Gastroesophageal sphincter (tissue), 3 donors: ENCODE data around the gene MAN1C1.

Source experiments
- POLR2A ChIP-seq, 2 donors: fragments of 450-650 bp; IDR thresholded peaks; one replicate each; pipeline ENCODE4 v1.6.1; 2017; ENCODE audit warnings: antibody characterized with exemption in 2 of 2, mild to moderate bottlenecking in 2 of 2, moderate library complexity in 1 of 2
- TF ChIP-seq, protein P1 (sequence below), 4 experiments: fragments of 200-600 bp in 2 of 4; fragments of 450-650 bp in 2 of 4; sonication (generic) in 1 of 4; IDR thresholded peaks; one replicate each; pipeline ENCODE4 v1.5.1; 2017 to 2019; ENCODE audit warnings: antibody characterized with exemption in 4 of 4, mild to moderate bottlenecking in 2 of 4, moderate library complexity in 2 of 4

DNA sequence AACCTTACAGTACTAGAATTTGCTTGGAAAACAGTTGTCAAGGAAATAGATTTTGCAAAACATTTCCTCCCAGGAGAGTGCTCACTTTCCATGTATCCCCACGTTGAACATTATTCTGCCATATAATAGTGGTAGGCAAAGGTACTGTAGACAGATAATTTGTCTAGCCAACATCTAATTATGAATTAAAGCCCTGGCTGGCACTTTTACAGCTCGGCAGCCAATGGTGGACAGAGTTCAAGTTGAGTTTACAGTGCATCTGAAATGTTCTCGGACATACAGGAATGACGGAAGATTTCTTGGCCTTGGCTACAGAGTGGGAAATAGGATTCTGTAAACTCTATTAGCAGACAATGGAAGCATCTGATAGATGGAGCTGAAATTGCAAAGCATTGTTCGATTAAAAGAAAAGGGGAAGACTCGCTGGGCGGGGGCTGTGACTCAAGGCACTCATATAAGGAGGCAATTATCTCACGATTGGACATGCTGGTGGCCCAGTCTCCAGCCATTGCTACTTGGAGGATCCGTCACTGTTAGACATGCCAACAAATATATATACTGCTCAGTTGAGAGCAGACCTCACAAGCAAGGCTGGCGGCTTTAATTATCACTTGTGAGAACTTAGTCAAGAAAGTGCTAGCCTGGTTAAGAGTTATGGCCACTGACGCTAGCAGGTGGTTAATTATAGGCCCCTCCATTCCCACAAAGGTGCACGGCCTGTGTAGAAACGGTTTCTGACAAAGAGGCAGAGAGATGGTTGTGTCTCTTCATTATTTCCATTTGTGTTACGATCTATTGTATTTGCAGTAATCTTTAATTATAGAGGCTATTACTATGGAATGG, 48.0 kb downstream of the MAN1C1 start:
- TF ChIP-seq POLR2A (IDR thresholded peaks at IDR 0.05), result no peak
- TF ChIP-seq, protein P1, sequence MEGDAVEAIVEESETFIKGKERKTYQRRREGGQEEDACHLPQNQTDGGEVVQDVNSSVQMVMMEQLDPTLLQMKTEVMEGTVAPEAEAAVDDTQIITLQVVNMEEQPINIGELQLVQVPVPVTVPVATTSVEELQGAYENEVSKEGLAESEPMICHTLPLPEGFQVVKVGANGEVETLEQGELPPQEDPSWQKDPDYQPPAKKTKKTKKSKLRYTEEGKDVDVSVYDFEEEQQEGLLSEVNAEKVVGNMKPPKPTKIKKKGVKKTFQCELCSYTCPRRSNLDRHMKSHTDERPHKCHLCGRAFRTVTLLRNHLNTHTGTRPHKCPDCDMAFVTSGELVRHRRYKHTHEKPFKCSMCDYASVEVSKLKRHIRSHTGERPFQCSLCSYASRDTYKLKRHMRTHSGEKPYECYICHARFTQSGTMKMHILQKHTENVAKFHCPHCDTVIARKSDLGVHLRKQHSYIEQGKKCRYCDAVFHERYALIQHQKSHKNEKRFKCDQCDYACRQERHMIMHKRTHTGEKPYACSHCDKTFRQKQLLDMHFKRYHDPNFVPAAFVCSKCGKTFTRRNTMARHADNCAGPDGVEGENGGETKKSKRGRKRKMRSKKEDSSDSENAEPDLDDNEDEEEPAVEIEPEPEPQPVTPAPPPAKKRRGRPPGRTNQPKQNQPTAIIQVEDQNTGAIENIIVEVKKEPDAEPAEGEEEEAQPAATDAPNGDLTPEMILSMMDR (IDR thresholded peaks at IDR 0.05), result peak in 1 of 4 experiments; percentile 31
